SIG-M5 (cell line): ENCODE results near the gene ZMAT3.
A peak's percentile ranks its signal among the peaks of the same experiment; 100 is the strongest.

Source experiments
- DNase-seq: peaks from one replicate; lab custom pipeline; 2025; lab: John Stamatoyannopoulos, UW

ZMAT3 gene

GRCh38 chr3:179021119-179021903 lies 50.3 kb downstream of the ZMAT3 start:
- DNase-seq = no peak

GRCh38 chr3:179020112-179020511 lies 51.5 kb downstream of the ZMAT3 start:
- no peak for DNase-seq

- no peak for DNase-seq
Measured at GRCh38 chr3:179018808-179019207, 52.8 kb downstream of the ZMAT3 start.

GRCh38 chr3:179016979-179017670 lies 54.5 kb downstream of the ZMAT3 start:
- DNase-seq = no peak

- peak; percentile 36 for DNase-seq
Measured at GRCh38 chr3:179015551-179016020, 56.0 kb downstream of the ZMAT3 start.

- no peak for DNase-seq
Measured at GRCh38 chr3:179005706-179006105, 65.9 kb downstream of the ZMAT3 start.

- DNase-seq = no peak
Measured at GRCh38 chr3:179005213-179005612, 66.4 kb downstream of the ZMAT3 start.

- DNase-seq = no peak
Measured at GRCh38 chr3:179000659-179001058, 71.0 kb downstream of the ZMAT3 start.

- DNase-seq = no peak
Measured at GRCh38 chr3:179000144-179000543, 71.5 kb downstream of the ZMAT3 start.

GRCh38 chr3:178996399-178996798 lies 75.2 kb downstream of the ZMAT3 start:
- DNase-seq = no peak

- no peak for DNase-seq
Measured at GRCh38 chr3:178990293-178990692, 81.3 kb downstream of the ZMAT3 start.

GRCh38 chr3:178989821-178990220 lies 81.8 kb downstream of the ZMAT3 start:
- no peak for DNase-seq

- DNase-seq = no peak
Measured at GRCh38 chr3:178987745-178988144, 83.9 kb downstream of the ZMAT3 start.

- no peak for DNase-seq
Measured at GRCh38 chr3:178986456-178986855, 85.2 kb downstream of the ZMAT3 start.

GRCh38 chr3:178982137-178982536 lies 89.5 kb downstream of the ZMAT3 start:
- no peak for DNase-seq

- no peak for DNase-seq
Measured at GRCh38 chr3:178975320-178975719, 96.3 kb downstream of the ZMAT3 start.

- DNase-seq = no peak
Measured at GRCh38 chr3:178971614-178972013, 100.0 kb downstream of the ZMAT3 start.

- DNase-seq = no peak
Measured at GRCh38 chr3:178969004-178969700, 102.5 kb downstream of the ZMAT3 start.
